Uterus (tissue), 4 donors: ENCODE results near the gene GPR173. TPM values are rescaled to one million over a fixed set of nuclear protein-coding genes. Genes with fewer than 3 reads are reported as not detected.

Experiments used
- DNase-seq, 2 donors: peaks; one replicate each; pipeline ENCODE4 v3.0.0-alpha.2; 2019 to 2020
- H3K27ac ChIP-seq, 2 donors: fragments of 200-600 bp; sonication (generic); 1 replicate in 1 of 2; 2 replicates in 1 of 2; pipeline ENCODE4 v1.5.1; 2016 to 2018
- H3K27me3 ChIP-seq, 2 donors: fragments of 200-600 bp; sonication (generic); one replicate each; pipeline ENCODE4 v1.5.1; 2018 to 2019; ENCODE audit warnings: control low read depth in 1 of 2
- H3K36me3 ChIP-seq, 2 donors: fragments of 200-600 bp; sonication (generic); one replicate each; pipeline ENCODE4 v1.5.1; 2019; ENCODE audit warnings: control low read depth in 1 of 2
- H3K4me1 ChIP-seq, 2 donors: fragments of 200-600 bp; sonication (generic); one replicate each; pipeline ENCODE4 v1.5.1; 2018 to 2019; ENCODE audit warnings: control low read depth in 1 of 2
- H3K4me3 ChIP-seq, 2 donors: fragments of 200-600 bp; sonication (generic); 1 replicate in 1 of 2; 2 replicates in 1 of 2; pipeline ENCODE4 v1.5.1; 2018 to 2019; ENCODE audit warnings: mild to moderate bottlenecking in 1 of 2
- H3K9me3 ChIP-seq, 2 donors: fragments of 200-600 bp; sonication (generic); one replicate each; pipeline ENCODE4 v1.5.1; 2019; ENCODE audit warnings: control low read depth in 1 of 2
- POLR2A ChIP-seq, 2 donors: fragments of 450-650 bp; IDR thresholded peaks; one replicate each; pipeline ENCODE4 v1.6.1; 2016; ENCODE audit warnings: antibody characterized with exemption in 2 of 2, mild to moderate bottlenecking in 1 of 2, moderate library complexity in 1 of 2
- intact Hi-C: fragments of 100-400 bp; cut with DNase I; formaldehyde crosslinking; loops from one replicate; pipeline ENCODE4 v1.15.1; 2023; ENCODE audit warnings: low total_unique reads
- total RNA-seq, 4 donors: library from RNA; depleted of rRNA in 3 of 4; stranded (reverse); fragments of >200 nt in 3 of 4; gene quantifications; one replicate each; pipeline versions ENCODE4 v1.1.0 to v1.2.4, GENCODE V29; 2014 to 2023
- TF ChIP-seq, protein P1 (sequence below), 4 experiments: fragments of 200-600 bp in 2 of 4; fragments of 450-650 bp in 2 of 4; sonication (generic) in 2 of 4; IDR thresholded peaks; one replicate each; pipeline ENCODE4 v1.5.1; 2016 to 2019; ENCODE audit warnings: antibody characterized with exemption in 4 of 4, mild to moderate bottlenecking in 2 of 4, moderate library complexity in 1 of 4
- donor health status: DM: yes; HTN: yes; CAD: no.

Gene GPR173
- total RNA-seq, 4 donors from 2014 or later, result 0.51 to 9.2 (median 4.5) TPM

GRCh38 chrX:53056292-53056691 lies 7.7 kb downstream of the GPR173 start:
- no peak for DNase-seq
- no peak for TF ChIP-seq POLR2A (IDR thresholded peaks at IDR 0.05)
- TF ChIP-seq, protein P1, sequence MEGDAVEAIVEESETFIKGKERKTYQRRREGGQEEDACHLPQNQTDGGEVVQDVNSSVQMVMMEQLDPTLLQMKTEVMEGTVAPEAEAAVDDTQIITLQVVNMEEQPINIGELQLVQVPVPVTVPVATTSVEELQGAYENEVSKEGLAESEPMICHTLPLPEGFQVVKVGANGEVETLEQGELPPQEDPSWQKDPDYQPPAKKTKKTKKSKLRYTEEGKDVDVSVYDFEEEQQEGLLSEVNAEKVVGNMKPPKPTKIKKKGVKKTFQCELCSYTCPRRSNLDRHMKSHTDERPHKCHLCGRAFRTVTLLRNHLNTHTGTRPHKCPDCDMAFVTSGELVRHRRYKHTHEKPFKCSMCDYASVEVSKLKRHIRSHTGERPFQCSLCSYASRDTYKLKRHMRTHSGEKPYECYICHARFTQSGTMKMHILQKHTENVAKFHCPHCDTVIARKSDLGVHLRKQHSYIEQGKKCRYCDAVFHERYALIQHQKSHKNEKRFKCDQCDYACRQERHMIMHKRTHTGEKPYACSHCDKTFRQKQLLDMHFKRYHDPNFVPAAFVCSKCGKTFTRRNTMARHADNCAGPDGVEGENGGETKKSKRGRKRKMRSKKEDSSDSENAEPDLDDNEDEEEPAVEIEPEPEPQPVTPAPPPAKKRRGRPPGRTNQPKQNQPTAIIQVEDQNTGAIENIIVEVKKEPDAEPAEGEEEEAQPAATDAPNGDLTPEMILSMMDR (IDR thresholded peaks at IDR 0.05), result no peak
- H3K27me3 ChIP-seq, result no peaks in the 10 kb centered on the region
- no peaks in the 10 kb centered on the region for H3K36me3 ChIP-seq
- no peaks in the 10 kb centered on the region for H3K4me1 ChIP-seq
- no peak overlapping the region for H3K27ac ChIP-seq
- H3K4me3 ChIP-seq, result no peak overlapping the region
- H3K9me3 ChIP-seq, result no peaks in the 10 kb centered on the region
- intact Hi-C loops, result no loop called here

DNA sequence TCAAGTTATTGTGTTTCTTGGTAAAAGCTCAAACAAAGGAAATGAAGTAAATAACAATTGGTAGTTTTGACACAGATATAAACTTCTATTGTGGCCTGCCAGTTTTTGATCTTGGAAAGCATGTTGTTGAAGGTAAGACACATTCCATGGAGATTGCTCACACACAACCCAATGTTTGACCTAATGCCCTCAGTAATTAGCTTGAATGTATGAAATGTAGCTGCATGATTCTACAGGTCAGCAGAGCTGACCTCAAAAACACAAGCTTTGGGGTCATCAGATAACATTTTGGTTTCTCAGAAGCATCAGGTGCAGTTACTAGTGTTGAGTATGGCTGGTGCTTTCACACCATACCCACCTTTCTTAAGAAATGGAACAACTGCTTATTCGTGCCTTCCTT lies 16.5 kb downstream of the GPR173 start:
- Histone ChIP-seq H3K27ac (no peak overlapping the region), H3K4me1 (no peaks in the 10 kb centered on the region), H3K27me3 (no peaks in the 10 kb centered on the region), H3K36me3 (no peaks in the 10 kb centered on the region), H3K4me3 (no peak overlapping the region), H3K9me3 (no peaks in the 10 kb centered on the region)
- no peak for TF ChIP-seq POLR2A (IDR thresholded peaks at IDR 0.05)
- TF ChIP-seq, protein P1 (IDR thresholded peaks at IDR 0.05), result no peak
- DNase-seq, result no peak
- intact Hi-C loops, result no loop called here

- H3K36me3 ChIP-seq, result no peaks in the 10 kb centered on the region
- peak overlapping the region in 1 of 2 donors; percentile 78 for H3K27ac ChIP-seq
- H3K4me3 ChIP-seq, result no peak overlapping the region
- TF ChIP-seq POLR2A (IDR thresholded peaks at IDR 0.05), result no peak
- TF ChIP-seq, protein P1 (IDR thresholded peaks at IDR 0.05), result no peak
- H3K4me1 ChIP-seq, result no peaks in the 10 kb centered on the region
- H3K9me3 ChIP-seq, result no peaks in the 10 kb centered on the region
- no peaks in the 10 kb centered on the region for H3K27me3 ChIP-seq
- intact Hi-C loops, result no loop called here
- DNase-seq, result no peak
Measured at GRCh38 chrX:53071064-53071463, 22.5 kb downstream of the GPR173 start.

GRCh38 chrX:53071604-53072417 lies 23.2 kb downstream of the GPR173 start:
- peak; percentile 68 to 85 for DNase-seq
- intact Hi-C loops, result no loop called here

More at GRCh38 chrX:53071604-53072417, 23.2 kb downstream of the GPR173 start:
- peak overlapping the region; percentile 31 to 39 for H3K4me3 ChIP-seq
- peak overlapping the region; percentile 78 to 81 for H3K27ac ChIP-seq
- TF ChIP-seq POLR2A (IDR thresholded peaks at IDR 0.05), result peak; percentile 24 to 53
- TF ChIP-seq, protein P1 (IDR thresholded peaks at IDR 0.05), result peak; percentile 63 to 75 (median 70)
- no peaks in the 10 kb centered on the region for H3K36me3 ChIP-seq
- no peaks in the 10 kb centered on the region for H3K4me1 ChIP-seq
- no peaks in the 10 kb centered on the region for H3K27me3 ChIP-seq
- no peaks in the 10 kb centered on the region for H3K9me3 ChIP-seq
